NCI-H524 (cell line): Measurements from ENCODE around the gene P2RY6.
"Not testable (repeated sequence)": the region's sequence is repeated elsewhere in the genome, so short reads cannot be mapped to it uniquely, and the experiment has no call there.

ENCODE experiments used
- DNase-seq, 2 experiments: peaks; one replicate each; lab custom pipeline; 2025; lab: John Stamatoyannopoulos, UW

P2RY6 gene

DNA sequence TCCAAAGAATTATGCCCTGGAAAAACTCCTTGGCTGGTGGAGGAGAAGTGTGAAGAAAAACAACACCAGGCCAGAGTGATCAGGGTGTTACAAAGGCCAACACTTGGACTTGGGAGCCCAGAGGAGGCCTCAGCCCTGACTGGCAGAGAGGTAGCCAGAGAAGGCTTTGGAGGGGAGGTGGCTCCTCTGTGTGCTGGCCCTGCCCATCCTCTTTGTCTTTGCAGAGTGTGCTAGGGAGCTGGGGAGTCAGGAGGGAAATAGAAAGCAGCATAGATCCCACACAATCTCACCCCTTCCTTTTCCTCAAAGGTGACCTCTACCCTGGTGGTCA, 12.0 kb upstream of the P2RY6 start:
- no peak for DNase-seq

- DNase-seq = no peak
Measured at GRCh38 chr11:73262851-73263495, 9.2 kb upstream of the P2RY6 start.

DNA sequence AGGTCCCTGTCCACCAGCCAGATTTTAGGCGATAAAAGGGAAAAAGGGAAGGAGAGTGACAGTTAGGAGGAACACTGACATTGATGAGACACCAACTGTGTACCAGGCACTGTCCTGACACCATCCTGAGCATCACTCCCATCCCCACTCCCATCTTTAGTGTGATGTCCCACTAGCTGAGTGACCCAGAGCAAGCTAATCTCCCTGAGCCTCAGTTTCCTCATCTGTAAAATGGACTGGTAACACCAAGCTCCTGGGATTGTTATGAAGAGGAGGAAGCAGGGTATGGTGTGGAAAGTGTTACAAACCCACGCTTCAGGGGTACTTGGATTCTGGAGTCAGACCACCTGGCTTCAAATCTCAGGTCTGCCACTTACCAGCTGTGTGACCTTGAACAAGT, 8.5 kb upstream of the P2RY6 start:
- DNase-seq = no peak

DNA sequence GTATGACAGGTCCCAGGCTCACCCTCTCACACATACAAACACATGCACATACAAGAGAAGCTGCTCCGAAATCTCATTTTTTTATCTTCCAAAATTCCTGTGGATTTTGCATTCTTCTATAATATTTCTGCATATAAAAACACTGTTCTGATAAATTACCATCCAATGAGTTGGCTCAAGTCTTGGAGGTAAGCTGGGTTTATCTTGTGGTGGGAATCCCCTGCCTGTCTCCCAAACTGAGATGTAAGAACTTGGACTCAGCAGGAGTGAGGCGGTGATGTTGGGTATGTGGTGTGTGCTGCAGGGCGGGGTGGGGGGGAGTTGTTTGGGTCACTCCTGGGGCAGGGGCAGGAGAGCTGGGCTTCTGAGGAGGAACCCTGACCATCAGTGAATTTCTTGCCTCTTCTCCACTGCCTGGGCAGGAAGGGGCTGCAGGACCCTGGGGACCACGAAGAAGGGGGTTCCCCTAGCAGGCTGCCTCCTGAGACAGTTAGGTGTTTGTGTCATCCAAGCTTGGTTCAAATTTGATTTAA, 6.8 kb upstream of the P2RY6 start:
- DNase-seq = no peak

GRCh38 chr11:73265853-73266645, 6.1 kb upstream of the P2RY6 start:
- no peak for DNase-seq

DNA sequence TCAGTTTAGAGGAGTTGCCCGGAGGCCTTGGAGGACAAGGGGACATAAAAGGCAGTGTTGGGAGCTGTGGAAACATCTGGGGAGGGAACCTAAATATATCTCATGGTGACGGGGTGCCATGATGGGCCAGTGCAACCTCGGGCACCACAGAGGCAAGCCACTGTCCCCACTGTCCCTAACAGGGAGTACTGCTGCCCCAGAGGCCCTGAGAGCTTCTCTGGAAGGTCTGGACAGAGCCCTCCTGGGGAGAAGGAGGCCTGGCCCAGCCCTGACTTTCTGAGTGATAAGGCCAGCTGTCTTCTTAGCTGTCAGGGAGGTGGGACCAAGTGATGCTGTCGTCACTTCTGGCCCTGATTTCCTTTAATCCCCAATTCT, 5.5 kb upstream of the P2RY6 start:
- DNase-seq = peak in 1 of 2 experiments; percentile 42

- peak; percentile 9 to 51 for DNase-seq
Measured at GRCh38 chr11:73267122-73267846, 4.9 kb upstream of the P2RY6 start.

DNA sequence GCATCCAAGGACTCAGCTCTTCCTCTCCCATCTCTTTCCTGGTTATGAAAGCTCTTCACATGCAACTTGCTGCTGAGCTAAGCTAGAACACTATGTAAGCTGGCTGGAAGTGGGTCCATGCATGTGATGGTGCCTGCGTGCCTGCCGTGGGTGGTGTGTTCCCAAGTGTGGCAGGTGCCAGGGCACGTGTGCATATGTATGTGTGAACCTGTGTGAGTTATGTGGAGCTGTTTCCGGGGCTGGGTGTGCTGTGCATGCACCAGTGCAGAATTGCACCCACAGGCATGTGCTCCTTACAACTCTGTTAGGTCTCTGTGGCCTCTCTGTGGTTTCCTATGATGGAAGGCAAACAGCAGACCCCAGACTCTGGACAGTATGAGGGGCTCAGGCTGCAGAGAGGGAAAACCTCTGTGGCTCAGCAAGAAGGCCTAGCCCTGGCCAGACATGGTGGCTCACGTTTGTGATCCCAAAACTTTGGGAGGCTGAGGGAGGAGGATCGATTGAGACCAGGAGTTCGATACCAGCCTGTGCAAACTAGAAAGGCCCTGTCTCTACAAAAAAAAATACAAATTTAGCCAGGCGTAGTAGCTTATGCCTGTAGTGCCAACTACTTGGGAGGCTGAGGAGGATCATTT, 4.1 kb upstream of the P2RY6 start:
- no peak for DNase-seq

DNA sequence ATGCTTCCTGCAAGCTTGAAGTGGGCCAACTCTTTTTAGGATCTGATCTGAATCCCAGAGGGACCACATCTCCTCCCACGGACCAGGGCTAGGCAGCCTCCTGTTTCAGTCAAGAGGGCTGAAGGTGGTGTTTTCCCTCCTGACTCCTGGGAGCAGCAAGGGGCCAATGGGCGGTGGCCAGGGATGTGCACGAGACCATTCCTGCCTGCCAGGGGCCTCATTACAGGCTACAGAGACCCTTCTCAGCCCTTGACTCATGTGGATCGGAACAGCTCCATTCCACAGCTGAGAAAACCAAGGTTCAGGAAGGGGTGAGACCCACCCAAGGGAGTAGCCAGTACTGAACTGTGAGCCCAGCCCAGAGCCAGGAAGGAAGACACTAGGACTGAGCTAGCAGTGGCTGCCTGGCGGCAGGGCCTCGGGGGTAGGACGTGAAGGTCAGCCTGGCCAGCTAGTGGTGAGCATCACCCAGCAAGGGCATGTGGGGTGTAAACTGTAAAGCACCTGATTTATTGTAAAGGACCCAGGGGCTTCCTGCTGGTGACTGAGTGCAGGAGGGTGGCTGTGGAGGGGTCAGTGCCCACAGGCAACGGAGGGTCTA, 3.4 kb upstream of the P2RY6 start:
- DNase-seq = no peak

- no peak for DNase-seq
Measured at GRCh38 chr11:73269459-73270015, 2.6 kb upstream of the P2RY6 start.

DNA sequence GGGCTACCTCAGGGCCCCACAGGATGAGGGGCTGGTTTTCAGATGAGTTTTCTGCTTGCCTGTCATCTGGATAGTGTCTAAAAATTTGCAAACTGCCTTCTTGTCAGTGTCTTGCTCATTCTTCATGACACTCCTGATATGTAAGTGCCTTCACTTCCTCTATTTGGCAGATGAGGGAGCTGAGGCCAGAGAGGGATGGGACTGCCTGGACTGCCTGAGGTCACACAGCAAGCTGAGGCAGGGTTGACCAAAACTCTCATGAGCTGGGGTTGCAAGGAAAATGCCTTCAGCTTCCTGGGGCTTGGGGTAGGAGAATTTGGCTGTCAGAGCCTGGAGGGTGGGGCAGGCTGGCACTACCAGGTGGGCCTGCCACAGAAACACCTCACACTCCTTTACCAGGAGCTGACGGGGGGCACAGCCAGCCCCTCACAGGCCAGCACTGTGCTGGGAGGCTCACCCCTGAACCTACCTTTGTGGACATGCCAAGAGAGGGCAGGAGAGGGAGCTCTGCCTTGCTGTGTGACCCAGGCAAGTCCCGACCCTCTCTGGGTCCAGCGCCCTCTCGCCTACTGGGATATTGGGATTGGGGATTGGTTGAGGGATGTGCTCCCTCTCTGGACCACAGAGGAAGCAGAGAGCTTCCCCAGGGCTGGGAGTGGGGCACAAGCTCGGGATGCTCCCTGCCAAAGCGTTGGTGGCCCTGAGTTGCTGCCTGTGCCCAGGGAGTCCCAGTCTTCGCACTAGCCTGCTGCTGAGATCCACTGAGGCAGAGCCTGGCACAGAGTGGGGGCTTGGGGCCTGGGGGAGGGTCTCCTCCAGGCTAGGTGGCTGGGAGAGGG, 1.9 kb upstream of the P2RY6 start:
- no peak for DNase-seq

- no peak for DNase-seq
Measured at GRCh38 chr11:73270855-73271477, 1.2 kb upstream of the P2RY6 start.

DNA sequence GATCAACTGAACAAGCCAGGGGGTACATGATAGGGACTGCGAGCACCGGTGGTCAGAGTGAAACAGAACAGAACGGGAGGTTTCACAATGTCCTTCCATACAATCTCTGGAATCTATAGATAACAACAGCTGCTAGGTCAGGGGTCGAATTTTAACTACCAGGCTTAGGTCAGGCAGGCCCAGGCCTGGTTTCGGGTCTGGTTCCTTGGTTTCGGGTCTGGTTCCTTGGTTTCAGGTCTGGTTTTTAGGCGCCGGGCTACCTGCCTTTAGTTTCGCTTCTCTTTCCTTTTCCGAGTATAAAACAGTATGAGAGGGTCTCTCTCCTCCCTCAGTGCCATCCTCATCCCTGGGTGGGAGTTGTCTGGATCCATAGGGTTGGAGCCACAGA, 666 bp upstream of the P2RY6 start:
- not testable (repeated sequence) for DNase-seq

DNA sequence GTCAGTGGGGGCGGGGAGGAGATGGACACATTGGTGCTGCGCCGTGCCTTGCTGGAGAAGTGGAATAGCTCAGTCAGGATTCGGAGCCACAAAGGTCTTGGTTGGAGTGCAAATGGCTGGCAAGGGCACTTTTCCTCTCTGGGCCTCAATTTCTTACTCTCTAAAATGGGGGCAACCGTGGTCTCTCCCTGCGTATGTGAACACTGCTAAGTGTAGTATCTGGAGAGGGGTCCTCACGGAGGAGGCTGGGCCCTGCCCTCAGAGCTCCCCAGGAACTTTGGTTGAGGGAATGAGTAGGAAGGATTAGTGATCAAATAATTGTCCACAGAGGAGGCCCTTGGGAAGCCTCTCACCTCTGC, 521 bp downstream of the P2RY6 start:
- no peak for DNase-seq

DNA sequence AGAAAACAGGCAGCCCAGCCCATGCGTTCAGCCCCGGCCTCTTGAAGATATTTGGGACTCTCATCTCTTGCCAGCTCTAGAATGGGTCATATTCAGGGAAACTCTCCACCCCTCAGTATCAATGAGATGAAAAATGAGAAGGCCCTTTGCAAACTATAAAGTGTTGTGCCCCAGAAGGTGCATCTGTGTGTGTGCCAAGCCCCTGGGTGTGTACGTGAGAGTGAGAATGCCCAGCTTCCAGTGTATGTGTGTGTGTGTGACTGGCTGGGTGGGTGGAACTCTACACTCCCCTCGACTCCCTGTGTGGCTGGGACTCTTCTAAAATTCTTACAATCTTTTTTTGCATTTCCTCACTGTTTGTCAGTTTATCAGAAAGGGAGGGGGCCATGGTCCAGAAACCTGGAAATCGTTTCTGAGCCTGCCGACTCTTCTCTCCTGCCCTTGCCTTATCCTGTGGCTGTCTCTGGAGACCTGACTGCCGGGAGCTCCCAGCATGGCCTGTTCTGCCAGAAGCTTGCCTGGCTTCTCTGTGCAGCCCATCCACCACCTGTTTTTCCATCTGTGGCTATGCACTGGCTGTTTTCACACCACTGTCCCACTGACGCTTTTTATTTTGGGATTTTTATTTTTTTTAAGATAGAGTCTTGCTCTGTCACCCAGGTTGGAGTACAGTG, 1.2 kb downstream of the P2RY6 start:
- DNase-seq = peak; percentile 15 to 44

DNA sequence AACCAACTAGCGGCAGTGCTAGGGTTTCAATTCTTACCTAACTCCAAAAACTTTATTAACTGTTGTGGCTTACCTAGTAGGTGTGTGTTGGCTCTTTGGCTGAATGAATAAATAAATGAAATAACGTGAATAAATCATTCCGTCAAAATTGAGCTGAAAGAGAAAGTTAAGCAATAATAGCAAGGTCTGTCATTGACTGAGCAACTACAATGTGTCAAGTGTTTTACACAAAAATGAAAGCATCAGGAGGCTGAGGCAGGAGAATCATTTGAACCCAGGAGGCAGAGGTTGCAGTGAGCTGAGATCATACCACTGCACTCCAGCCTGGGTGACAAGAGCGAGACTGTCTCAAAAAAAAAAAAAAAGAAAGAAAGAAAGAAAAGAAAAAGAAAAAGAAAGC, 2.1 kb downstream of the P2RY6 start:
- DNase-seq = not testable (repeated sequence)

DNA sequence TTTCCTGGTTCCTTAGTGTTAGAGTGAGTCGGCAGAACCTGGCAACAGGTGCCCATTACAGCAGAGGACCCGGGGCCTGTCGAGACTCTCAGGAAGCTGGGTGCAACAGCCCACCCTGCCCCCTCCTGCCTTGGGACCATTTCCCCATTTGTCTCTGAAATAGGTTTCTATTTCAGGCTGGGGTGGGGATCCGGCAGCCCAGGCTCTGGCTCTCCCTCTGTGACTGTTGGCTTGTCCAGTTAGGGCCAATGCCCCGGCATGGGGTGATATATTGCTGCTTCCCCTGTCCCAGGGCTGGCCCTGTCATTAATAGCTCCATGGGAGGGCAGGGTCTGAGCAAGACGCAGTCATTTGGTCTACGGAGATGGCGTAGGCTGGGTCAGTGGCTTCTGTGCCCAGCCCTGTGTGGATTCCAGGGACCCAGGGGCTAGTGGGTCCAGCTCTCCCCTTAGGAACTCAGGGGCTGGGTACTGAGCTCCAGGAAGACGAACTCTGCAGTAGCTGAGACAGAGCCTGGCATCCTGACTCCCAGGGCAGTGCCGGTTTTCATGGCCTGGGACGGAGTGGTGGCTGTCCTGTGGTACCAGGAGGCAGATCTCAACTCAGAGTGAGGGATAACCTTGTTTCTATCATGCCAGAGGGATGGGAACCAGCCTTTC, 2.7 kb downstream of the P2RY6 start:
- no peak for DNase-seq

DNA sequence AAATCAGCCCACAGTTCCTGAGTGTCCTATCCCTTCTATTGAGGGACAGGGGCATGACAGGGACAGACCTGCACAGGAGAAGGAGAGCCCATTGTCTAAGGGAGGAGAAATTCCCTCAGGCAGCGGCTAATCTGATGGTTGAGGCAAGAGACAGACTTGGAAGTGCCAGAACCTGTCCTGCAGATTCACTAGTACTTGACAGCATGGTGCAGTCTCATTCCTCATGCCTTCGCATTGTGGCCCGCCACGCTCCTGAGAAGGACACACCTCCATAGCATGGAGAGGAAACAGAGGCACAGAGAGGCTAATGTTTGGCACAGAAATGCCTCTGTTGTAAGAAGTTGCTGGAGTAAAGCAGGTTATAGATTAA, 3.2 kb downstream of the P2RY6 start:
- DNase-seq = no peak

DNA sequence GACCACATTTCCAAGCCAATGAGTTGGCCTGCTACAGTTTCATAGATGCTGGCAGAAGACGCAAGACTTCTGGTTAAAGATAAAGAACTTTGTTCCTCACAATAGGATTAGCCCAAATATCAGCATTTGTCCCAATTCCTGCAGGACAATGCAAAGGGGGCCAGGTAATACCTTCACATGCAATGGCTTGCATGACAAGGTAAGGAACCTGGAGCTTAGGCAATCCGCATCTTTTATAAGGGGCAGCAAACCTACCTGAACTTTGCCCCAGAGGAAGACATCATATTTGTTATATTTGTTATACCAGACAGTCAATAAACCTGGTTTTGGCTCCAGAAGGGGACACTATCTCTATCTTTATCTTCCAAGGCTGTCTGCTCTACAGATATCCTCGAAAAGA, 5.3 kb downstream of the P2RY6 start:
- DNase-seq = no peak
